ENCODE data around the gene SGMS1.

DNA sequence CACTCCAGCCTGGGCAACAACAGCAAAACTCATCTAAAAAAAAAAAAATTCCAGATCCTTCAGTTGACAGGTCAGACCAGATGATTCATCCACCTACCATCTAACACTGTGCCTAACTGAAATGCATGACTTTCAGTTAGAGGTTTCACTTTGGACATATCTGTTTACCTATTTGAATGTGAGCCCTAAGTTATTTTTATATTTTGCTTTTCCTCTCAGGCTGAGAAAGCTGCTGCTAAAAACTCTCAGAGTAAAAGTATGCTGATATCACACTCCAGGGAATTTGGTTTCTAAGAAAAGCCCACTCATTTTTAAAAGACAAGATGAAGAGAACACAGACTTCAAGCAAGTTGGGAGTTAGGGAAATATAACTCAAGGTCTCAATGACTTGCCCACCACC lies 126.0 kb downstream of the SGMS1 start:
- TF ChIP-seq, protein P1, sequence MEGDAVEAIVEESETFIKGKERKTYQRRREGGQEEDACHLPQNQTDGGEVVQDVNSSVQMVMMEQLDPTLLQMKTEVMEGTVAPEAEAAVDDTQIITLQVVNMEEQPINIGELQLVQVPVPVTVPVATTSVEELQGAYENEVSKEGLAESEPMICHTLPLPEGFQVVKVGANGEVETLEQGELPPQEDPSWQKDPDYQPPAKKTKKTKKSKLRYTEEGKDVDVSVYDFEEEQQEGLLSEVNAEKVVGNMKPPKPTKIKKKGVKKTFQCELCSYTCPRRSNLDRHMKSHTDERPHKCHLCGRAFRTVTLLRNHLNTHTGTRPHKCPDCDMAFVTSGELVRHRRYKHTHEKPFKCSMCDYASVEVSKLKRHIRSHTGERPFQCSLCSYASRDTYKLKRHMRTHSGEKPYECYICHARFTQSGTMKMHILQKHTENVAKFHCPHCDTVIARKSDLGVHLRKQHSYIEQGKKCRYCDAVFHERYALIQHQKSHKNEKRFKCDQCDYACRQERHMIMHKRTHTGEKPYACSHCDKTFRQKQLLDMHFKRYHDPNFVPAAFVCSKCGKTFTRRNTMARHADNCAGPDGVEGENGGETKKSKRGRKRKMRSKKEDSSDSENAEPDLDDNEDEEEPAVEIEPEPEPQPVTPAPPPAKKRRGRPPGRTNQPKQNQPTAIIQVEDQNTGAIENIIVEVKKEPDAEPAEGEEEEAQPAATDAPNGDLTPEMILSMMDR (IDR thresholded peaks at IDR 0.05): no peak
- TF ChIP-seq ZFX (IDR thresholded peaks at IDR 0.05; ENCODE audit: borderline replicate concordance): no peak
